Choroid plexus epithelial cell (primary cell): ENCODE data around the gene TADA2A.

ENCODE experiments used
- DNase-seq: peaks from one replicate; pipeline ENCODE4 v3.0.0-alpha.2; 2010; ENCODE audit warnings: low read depth
- H3K4me3 ChIP-seq: 2 replicates; pipeline ENCODE4 v1.5.1; 2011; ENCODE audit warnings: low read depth, mild to moderate bottlenecking, control low read depth, low read length, moderate library complexity
- TF ChIP-seq, protein P1 (sequence below): conservative IDR thresholded peaks from 2 replicates; pipeline ENCODE4 v1.5.1; 2011; ENCODE audit warnings: low read depth, mild to moderate bottlenecking, control low read depth, inconsistent platforms, low read length, moderate library complexity

Gene TADA2A

DNA sequence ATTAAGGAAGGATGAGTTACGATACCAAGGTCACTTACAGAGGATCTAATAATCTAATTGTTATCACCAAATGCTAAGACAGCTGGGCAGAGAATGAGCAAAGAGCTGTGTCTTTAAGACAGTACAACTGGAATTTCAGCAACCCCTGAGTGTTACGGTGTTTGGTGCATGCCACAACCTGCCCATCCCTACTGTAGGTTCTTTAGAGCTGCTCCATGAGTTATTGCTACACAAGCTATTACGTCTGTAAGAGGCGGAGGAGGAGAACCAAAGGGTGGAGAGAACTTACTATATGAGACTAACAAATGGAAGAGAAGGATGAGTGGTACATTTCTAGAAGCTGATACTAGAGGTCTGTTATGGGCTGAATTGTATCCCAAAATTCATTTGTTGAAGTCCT, 45.1 kb upstream of the TADA2A start:
- DNase-seq: no peak
- H3K4me3 ChIP-seq: no peak overlapping the region
- TF ChIP-seq, protein P1, sequence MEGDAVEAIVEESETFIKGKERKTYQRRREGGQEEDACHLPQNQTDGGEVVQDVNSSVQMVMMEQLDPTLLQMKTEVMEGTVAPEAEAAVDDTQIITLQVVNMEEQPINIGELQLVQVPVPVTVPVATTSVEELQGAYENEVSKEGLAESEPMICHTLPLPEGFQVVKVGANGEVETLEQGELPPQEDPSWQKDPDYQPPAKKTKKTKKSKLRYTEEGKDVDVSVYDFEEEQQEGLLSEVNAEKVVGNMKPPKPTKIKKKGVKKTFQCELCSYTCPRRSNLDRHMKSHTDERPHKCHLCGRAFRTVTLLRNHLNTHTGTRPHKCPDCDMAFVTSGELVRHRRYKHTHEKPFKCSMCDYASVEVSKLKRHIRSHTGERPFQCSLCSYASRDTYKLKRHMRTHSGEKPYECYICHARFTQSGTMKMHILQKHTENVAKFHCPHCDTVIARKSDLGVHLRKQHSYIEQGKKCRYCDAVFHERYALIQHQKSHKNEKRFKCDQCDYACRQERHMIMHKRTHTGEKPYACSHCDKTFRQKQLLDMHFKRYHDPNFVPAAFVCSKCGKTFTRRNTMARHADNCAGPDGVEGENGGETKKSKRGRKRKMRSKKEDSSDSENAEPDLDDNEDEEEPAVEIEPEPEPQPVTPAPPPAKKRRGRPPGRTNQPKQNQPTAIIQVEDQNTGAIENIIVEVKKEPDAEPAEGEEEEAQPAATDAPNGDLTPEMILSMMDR: no peak

DNA sequence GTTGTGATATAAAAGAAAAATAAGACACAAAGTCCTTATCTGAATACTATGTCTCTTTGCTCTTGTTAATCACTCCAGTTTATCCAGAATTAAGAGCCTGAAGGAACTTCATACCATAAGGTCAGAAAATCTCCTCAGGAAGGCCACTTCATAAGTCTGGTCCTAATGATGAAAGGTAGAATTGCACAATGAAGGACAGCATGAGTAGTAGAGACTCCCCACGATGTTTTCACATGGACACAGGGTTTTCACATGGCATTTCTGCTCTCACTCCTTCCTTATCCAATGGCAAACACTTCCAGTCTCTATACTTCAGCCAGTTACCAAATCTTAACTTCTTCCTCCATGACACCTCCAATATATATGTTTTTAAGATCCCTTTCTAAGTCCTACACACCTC, 41.1 kb upstream of the TADA2A start:
- DNase-seq: peak; percentile 43
- TF ChIP-seq, protein P1: no peak
- no peak overlapping the region for H3K4me3 ChIP-seq

DNA sequence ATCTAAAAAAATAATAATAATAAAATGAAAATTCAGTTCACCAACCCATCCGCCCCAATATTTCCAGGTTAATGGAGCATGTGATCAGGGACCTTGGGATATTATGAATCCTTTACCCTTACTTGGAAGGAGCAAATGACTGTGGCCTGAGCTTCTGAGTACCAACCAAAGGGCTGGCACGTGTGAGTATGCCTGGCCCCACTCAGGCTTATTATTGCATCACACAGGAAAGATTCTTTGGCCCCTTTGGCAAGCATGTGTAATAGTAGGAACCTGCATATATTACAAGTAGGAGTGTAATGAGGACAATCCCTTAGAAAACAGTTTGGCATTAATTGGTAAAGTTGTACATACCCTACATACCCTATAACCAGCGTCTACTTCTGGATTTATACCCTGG, 38.1 kb upstream of the TADA2A start:
- H3K4me3 ChIP-seq: no peak overlapping the region
- TF ChIP-seq, protein P1: no peak
- DNase-seq: peak; percentile 59

DNA sequence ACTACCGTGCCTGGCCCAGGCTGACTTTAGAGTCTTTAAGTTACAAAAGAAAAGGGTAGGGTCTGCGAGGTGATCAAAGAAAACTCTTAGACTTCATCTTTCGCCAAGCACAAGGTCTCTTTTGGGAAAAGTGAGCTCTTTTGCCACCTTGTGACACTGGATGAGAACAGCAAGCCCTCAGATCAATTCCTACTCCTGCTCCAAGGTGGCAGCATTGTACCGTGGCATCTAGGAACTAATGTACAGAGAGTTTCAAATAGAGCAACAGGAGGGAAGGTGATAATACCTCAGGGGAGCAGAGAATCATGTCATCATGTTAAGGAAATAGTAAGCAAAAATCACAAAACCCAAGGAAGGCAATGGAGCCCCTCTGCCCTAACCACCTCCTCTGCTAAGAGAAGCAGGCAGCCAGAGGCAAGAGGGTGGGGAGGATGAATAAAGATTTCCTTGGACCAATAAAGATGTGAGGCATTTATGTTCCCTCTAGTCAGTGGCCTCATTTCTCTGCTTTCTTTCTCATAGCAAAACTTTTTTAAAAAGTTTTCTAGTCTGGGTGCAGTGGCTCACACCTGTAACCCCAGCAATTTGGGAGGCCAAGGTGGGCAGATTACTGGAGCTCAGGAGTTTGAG, 33.0 kb upstream of the TADA2A start:
- TF ChIP-seq, protein P1: peak; percentile 100
- no peak overlapping the region for H3K4me3 ChIP-seq
- DNase-seq: peak; percentile 95

DNA sequence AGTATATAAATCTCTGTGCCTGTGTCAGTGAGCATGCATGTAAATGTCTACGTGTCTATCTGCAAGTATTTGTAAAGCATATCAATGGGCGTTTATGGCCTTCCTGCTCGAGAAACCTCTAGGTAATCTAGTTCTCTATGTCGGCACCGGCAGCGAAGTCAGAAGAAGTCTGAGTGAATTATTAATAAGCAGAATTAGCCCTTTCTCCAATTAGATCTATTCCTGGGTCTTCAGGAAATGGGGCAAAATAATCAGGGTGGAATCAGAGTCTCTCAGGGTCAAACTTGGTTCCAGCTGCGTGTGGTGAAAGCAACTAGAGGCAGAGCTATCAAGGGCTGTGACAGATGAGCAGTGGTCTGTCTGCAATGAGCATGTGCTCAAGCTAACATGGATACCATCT, 31.0 kb upstream of the TADA2A start, which contains the start of gene C17orf78:
Gene C17orf78 (plus strand): TSS at position 280 of the 400 bp plus-strand sequence. CDS start 108 bp downstream, at position 388.
- H3K4me3 ChIP-seq: no peak within 1 kb of the TSS
- no peak for DNase-seq
- TF ChIP-seq, protein P1: no peak

DNA sequence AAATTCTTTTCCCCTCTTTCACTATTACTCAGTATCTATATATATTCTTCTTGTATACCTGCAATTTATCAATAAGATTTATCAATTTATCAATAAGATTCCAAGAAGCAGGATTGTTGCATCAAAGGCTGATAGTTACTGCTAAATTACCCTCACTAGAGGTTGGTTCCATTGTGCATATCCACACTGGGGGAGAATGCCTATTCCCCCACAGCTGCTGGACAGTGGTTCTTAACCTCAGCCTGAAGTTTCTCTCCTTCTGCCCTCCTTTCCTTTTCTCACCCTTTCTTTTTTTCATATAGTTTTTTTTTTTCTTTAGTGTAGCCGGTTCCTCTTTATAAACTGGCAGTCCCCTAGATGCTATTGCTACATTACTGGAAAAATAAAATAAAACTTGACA, 24.6 kb upstream of the TADA2A start:
- H3K4me3 ChIP-seq: no peak overlapping the region
- DNase-seq: no peak
- TF ChIP-seq, protein P1: no peak

DNA sequence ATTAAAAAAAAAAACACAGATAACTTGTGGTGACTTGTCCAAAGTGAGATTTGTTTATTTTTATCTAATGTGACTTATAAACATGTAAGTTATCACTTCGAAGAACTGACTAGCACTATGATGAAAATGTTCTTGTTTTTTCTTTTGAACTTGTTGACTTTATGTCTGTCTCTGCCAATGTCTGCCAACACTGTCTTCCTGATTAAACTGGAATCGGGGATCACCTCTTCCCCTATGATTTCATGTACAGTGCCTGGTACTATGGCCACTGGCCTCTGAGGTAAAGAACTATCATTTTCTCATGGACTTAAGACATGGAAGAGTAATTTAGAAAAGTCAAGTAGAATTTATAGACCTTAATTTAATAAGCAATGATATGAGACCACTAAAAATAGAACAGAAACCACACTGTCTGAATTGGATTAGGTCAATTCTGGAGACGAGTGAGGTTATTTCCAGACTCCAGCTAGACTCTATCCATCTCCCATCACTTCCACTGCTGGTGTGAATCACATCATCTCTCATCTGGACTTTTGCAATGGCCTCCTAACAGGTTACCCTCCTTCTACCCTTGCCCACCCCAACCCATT, 22.0 kb upstream of the TADA2A start:
- H3K4me3 ChIP-seq: no peak overlapping the region
- peak; percentile 17 for DNase-seq
- TF ChIP-seq, protein P1: no peak
